GM18868 (cell line): Measurements from ENCODE around the gene TECPR1.
A peak's percentile ranks its signal among the peaks of the same experiment; 100 is the strongest.

ENCODE experiments used
- ATAC-seq: cut with Tn5 transposase; IDR thresholded peaks from one replicate; pipeline ENCODE4 v1.9.1; 2021; ENCODE audit warnings: mild to moderate bottlenecking, moderate library complexity; ENCODE audit not compliant: unreplicated experiment

The TECPR1 gene

DNA sequence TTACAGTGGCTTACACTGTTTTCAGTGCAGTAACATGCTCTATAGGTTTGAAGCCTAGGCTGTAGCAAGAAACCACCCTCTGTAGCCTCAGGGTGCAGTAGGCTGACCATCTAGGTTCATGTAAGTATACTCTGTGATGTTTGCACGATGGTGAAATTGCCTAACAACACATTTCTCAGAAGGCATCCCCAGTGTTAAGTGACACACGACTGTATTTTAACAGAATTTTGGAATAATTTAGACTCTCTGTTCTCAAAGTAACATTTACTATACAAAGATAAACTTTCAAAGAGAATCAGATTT is 85.4 kb downstream of the TECPR1 start:
- no peak for ATAC-seq

DNA sequence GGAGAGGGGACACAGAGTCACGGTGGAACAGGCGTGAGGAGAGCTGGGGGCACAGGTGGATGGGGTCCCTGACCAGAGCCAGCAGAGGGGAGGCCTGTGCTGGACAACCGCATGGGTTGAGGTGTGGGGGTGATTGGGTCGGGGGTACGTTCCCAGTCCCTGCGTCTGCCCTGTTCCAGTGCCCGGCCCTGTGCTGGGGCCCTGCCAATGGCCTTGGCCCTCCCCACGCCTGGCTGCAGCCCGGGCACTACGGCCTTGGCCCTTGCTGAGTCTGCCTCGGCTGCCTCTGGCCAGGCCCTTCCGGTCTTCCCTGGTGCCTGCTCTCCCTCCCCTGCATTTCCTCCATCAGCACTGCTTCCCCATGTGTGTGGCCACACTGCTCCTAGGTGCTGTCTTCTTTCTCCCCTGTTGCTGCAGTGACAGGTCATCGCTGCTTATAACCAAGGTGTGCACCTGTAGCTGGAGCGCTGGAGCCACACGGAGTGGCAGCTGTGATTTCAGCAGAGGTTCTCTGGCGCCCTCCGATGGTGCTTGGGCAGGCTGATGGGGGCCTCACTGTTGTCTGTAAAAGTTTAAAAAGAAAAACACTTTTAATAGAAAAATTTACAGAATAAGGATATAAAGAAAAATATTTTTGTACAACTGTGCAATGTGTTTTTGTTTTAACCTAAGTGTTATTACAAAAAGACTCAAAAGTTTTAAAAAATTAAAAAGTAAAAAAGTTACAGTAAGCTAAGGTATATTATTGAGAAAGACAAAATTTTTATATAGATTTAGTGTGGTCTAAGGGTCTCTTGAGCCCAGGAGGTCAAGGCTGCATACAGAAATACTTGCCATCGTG is 86.0 kb downstream of the TECPR1 start:
- ATAC-seq: peak; percentile 82
